Activated effector memory CD4-positive, alpha-beta T cell treated with anti-CD3 and anti-CD28 coated beads, Interleukin-2, amount 50 U/mL, for 16 hours (primary cell): Measurements from ENCODE around the gene LMF1.
"Not testable (repeated sequence)": the region's sequence is repeated elsewhere in the genome, so short reads cannot be mapped to it uniquely, and the experiment has no call there.

Experiments used
- DNase-seq: peaks from one replicate; pipeline ENCODE4 v3.0.0-alpha.2; 2020

LMF1 gene

GRCh38 chr16:891353-891740, 79.4 kb downstream of the LMF1 start:
- DNase-seq = no peak

- DNase-seq = no peak
Measured at GRCh38 chr16:890716-891352, 80.0 kb downstream of the LMF1 start.

GRCh38 chr16:890217-890616, 80.6 kb downstream of the LMF1 start:
- DNase-seq = no peak

GRCh38 chr16:889586-889985, 81.2 kb downstream of the LMF1 start:
- DNase-seq = no peak

GRCh38 chr16:888901-889570, 81.7 kb downstream of the LMF1 start:
- no peak for DNase-seq

- not testable (repeated sequence) for DNase-seq
Measured at GRCh38 chr16:888456-888855, 82.3 kb downstream of the LMF1 start.

- DNase-seq = no peak
Measured at GRCh38 chr16:887846-888245, 82.9 kb downstream of the LMF1 start.

GRCh38 chr16:886802-887731, 83.7 kb downstream of the LMF1 start:
- no peak for DNase-seq

GRCh38 chr16:886084-886543, 84.7 kb downstream of the LMF1 start:
- no peak for DNase-seq

GRCh38 chr16:885391-885790, 85.4 kb downstream of the LMF1 start:
- no peak for DNase-seq

- no peak for DNase-seq
Measured at GRCh38 chr16:884232-884631, 86.6 kb downstream of the LMF1 start.

GRCh38 chr16:883781-884180, 87.0 kb downstream of the LMF1 start:
- no peak for DNase-seq

- no peak for DNase-seq
Measured at GRCh38 chr16:883340-883739, 87.4 kb downstream of the LMF1 start.

- not testable (repeated sequence) for DNase-seq
Measured at GRCh38 chr16:882671-883070, 88.1 kb downstream of the LMF1 start.

- no peak for DNase-seq
Measured at GRCh38 chr16:882256-882655, 88.5 kb downstream of the LMF1 start.

GRCh38 chr16:881219-882097, 89.3 kb downstream of the LMF1 start:
- DNase-seq = no peak

- DNase-seq = no peak
Measured at GRCh38 chr16:880471-881171, 90.2 kb downstream of the LMF1 start.

- no peak for DNase-seq
Measured at GRCh38 chr16:879986-880385, 90.8 kb downstream of the LMF1 start.

GRCh38 chr16:879461-879861, 91.3 kb downstream of the LMF1 start:
- DNase-seq = no peak

- no peak for DNase-seq
Measured at GRCh38 chr16:878886-879285, 91.9 kb downstream of the LMF1 start.

- DNase-seq = peak; percentile 75
Measured at GRCh38 chr16:878072-878784, 92.6 kb downstream of the LMF1 start.
